ENCODE measurements around the gene MARK2. TPM values are rescaled to one million over a fixed set of nuclear protein-coding genes. Genes with fewer than 3 reads are reported as not detected.

Gene MARK2
- total RNA-seq, 2 experiments from 2014 or later: 31.5 to 33.5 TPM

DNA sequence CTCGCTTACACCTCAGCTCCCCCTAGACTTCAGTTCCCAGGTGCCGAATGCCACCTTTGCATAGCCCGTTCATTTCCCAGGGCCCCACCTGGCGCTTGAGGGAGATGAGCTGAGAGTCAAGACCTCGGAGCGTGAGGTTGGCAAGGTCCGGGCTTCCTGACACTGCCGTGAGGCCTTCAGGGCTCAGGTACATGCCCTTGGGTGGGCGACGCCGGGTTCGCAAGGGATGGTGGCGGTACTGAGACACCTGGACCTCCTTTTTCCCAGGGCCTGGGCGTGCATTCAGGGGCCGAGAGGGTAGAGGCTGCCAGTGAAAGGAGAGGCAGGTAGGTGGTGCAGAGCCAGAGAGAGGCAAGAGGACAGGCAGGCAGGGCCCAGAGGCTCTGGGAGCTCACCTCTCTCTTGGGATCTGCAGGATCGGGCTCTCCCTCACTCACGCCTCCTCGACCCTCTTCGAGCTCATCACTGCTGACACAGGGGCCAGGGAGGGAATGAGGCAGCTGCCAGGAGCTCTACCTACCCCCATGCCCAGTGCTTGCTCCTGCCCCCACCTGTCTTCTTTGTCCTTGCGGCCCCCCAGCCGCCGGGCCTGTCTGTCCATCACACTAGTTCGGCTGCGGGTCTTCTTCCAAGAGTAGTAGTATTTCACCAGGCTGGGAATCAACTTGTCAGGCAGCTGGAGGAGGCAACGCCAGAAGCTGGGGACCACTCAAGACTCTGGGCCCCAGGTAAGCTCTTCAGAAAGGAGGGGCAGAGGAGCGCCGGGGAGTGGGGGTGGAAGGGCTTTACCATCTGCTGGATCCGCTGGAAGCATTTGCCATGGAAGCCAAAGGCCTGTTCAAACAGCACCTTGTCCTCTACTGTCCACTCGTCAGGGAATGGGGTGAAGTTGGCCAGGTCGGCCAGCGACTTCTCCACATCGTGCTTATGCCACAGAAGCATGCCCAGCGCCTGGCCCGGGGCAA lies 75.2 kb downstream of the MARK2 start:
- ChIA-PET POLR2A (no interaction called here), CTCF (interaction anchor here (0.7 to 1.3 kb wide), 5 partner anchors 20 to 77 kb away, joined by 3 to 5 read pairs (median 3); no protein-coding TSS in a partner anchor)

DNA sequence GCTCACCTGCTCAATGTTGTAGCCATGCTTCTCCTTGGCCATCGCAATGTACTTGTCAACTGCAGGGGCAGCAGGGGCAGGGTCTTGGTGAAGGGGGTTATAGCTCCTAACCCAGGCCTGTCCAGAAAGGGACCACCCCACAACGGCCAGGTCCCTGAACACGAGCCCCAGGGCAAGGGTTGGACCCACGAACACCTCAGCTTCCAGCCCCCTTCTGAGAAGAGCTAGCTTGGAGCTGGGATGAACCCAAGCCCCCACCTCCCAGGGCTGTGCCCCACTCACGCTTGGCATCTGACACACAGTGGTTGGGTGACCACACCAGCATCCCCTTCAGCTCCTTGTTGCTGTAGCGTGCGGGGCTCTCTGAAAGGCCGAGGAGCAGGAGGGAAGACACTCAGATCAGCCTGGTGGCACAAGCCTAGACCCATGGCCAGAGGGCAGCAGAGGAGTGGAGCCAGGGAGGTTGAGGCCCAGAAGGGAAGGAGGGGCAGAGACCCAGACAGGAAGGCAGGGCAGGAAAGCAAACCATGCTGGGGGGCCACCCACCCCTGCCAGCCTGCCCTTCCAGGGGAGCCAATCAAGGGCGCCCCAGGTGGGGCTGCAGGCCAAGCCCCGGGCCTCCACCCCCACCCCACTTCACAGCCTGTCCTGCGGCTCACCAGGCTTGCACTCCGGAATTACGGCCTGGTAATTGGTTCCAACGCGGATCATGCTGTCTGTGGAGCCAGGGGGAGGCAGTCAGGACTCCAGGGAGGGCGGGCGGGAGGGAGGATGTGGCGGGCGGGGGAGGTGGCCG lies 76.2 kb downstream of the MARK2 start:
- ChIA-PET CTCF (interaction anchor here (1.0 to 1.3 kb wide), 4 partner anchors 19 to 77 kb away, joined by 3 to 5 read pairs (median 4); no protein-coding TSS in a partner anchor), POLR2A (no interaction called here)

DNA sequence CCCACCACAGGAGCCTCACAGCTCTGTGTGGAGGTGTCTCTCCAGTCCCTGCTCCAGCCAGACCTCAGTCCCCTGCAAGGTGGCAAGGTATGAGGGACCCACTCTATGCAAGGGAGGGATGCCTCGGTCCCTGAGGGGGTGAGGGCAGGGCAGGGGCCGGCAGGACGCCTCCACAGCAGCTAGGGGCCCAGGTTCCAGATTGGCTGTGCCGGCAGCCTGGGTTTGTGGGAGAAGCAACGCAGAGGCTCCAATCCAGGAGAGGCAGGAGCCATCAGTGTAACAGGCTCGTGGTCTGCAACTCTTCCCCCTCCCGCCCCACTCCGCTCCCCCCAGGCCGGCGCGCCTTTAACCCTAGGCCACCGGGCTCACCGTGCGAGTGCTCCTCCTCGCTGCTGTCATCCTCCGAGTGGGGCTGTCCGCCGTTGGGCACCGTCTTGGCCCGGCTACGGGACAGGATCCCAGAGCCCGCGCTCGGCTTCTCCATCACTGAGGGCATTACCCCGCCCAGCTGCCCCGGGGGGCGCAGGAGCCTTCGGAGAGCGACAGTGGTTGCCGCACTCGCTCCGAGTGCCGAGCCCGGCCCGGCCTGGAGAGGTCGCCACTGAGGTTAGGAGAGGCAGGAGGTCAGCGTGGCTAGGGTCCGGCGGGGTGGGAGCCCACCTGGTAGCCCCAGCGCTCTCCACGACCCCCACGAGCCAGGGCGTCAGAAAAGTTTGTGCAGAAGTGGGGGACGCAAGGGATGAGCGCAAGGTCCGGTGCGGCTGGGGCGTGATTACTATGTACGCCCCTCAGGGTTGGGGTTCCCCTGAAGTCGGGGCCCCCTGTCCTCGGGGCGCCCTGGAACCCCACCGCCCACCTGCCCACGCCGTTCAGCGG lies 77.3 kb downstream of the MARK2 start:
- ChIA-PET CTCF (interaction anchor here (1.3 to 2.4 kb wide), 3 partner anchors 13 to 79 kb away, joined by 3 to 9 read pairs (median 3); no protein-coding TSS in a partner anchor), POLR2A (no interaction called here)

DNA sequence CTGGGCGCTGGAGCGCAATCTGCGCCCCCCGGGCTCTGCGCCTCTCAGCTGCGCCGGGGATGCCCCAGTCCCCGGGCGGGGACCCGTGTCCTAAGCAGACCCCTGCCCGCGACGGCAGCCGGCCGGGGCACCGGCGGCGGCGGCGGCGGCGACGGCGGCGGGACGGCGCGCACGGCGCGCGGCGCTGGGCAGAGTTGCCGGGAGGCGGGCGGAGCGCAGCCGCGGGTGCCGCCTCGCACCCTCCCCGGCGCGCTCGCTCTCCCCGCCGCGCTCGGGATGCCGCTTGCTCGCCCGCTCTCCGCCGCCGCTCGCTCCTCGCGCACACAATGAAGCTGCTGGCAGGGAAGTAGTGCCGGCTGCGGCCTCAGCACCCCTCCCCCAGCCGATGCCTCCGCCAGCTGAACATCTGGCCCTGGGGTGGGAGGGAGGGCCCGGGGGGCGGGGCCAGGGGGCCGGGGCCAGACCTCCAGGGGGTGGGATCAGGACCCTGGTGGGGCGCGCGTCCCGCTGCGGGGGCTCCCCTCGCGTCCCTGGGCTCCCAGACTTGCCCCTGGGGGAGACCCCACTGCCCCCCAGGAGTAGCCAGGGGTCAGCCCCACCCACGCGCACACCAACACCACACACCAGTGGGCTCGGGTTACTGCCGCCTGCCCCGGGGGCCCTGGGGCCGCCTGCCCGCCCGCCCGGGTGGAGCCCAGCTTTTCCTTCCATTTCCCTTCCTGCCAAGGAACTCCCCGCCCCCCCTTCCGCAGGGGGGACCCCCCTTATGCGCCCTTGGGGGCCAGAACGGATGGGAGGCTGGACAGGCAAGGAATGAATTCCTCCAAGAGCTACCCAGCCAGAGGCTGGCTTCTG lies 78.2 kb downstream of the MARK2 start, which contains the start of gene RCOR2:
RCOR2 (minus strand) TSS at position 328 of the 855 bp plus-strand sequence. CDS start 708 bp downstream, outside the sequence.
- POLR2A ChIA-PET: interaction anchor here (0.5 kb wide), 1 partner anchor 324 kb away, joined by 3 read pairs; the partner anchor contains the start of gene FKBP2
- CTCF ChIA-PET: interaction anchor here (0.8 to 2.4 kb wide), 5 partner anchors 14 to 80 kb away, joined by 3 to 9 read pairs (median 3); no protein-coding TSS in a partner anchor

DNA sequence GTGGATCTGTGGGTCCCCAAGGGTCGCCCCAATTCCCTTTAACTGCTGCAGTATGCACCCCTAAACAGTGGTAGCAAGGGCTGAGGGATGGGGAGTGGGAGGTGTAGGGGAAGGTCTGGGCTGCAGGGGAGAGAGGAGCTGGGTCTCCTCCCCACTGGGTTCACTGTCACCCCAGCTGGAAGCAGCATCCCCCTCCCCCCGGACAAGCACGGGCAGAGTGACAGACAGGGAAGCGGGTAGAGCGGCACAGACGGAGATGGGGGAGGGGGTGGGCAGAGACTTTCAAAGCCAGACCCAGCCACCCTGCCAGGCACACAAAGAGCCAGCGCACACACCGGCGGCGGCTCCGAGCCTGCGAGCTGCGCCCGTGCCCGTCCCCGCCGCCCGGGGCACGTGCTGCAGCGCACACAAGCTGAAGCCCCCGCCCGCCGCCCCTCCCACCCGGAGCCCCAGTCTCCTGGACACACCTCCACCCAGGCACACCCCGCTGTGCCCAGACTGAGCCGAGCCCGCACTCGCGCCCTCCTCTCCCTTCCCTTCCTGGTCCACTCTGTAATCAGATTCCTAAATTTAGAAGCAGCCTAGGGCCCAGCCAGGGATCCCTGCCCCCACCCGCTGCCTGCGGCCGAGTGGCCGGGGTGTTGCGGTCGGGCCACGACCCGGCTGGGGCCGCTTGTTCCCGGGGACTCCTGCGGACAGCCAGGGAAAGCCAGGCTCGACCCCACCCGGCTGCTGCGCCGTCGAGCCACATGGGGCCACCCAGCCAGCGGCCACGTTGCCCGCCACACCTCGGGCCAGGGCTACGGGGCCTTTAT lies 79.0 kb downstream of the MARK2 start:
- CTCF ChIA-PET: interaction anchor here (1.0 to 2.4 kb wide), 5 partner anchors 15 to 81 kb away, joined by 3 to 9 read pairs (median 3); no protein-coding TSS in a partner anchor
- POLR2A ChIA-PET: interaction anchor here (0.5 kb wide), 1 partner anchor 323 kb away, joined by 3 read pairs; the partner anchor contains the start of gene FKBP2

DNA sequence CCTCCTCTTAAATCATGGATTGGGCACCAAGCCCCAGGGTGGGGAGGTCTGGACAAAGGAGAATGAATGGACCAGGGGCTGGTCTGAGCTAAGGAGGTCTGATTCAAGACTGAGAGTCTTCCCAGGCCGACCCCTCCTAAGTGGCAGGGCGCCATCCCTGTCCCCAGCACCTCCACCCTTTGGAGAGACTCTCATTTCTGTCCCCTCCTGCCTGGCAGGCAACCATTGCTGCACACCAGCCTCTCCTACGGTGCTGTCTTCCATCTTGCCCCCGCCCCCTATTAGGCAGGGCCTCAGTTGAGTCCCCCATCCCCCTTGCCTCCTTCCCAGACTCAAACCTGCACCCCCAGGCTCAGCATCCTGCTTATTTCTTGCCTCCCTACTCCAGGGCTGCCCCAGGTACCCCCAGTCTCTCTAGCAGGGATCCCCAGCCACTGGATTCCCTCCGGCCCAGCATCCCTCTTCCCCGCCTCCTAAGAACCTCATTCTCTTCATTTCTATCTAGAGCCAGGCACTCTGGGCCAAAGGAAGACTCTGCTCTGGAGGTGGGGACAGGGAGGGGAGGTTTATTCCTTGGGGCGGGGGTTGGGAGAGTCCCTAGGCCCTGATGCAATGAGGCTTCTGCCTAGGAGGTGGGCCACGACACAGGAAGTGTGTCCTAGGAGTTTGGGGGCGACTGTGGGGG lies 79.7 kb downstream of the MARK2 start:
- ChIA-PET CTCF (interaction anchor here (1.0 to 2.4 kb wide), 2 partner anchors 27 to 81 kb away, joined by 4 to 9 read pairs; no protein-coding TSS in a partner anchor), POLR2A (no interaction called here)

DNA sequence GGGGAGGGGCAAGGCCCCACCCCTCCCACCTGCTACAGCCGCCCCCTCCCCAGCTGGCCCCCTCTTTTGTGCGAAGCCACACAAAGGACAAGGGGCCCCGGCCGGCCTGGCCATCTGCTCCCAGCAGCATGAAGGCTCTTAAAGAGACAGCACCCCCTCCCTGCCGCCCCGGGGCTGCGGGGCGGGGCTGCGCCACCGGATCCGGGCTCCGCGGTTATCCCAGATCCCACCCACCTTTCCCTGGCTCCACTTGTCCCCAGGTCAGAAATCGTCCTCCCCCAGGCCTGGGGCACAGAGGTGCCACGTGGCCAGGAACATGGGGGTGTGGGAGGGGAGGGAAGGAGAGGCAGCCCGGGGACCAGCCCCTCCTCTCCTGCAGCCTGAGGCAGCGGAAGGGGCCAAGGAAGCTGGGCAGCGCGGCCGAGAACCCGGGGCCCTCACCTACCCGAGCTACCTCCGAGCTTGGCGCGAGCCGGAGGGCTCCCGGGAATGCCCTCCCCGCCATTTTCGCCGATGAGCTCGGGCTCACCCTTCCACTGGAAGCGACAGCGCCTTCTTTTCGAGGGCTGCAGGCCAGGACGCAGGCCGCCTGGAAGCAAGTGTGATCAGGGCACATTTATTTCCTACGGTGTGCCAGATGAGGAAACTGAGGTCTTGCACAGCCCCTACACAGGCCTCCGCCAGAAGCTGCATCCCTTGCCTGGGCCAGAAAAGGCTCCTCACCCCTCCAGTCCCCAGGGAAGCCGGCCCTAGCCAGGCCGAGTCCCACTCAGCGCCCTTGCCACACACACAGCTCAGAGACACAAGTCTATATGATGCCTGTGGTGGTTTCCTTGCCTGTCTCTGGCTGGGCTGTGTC lies 80.6 kb downstream of the MARK2 start:
- POLR2A ChIA-PET: interaction anchor here (0.7 kb wide), 1 partner anchor 19 kb away, joined by 3 read pairs; no protein-coding TSS in a partner anchor
- CTCF ChIA-PET: interaction anchor here (2.7 to 2.8 kb wide), 2 partner anchors 27 to 83 kb away, joined by 8 to 10 read pairs; no protein-coding TSS in a partner anchor

DNA sequence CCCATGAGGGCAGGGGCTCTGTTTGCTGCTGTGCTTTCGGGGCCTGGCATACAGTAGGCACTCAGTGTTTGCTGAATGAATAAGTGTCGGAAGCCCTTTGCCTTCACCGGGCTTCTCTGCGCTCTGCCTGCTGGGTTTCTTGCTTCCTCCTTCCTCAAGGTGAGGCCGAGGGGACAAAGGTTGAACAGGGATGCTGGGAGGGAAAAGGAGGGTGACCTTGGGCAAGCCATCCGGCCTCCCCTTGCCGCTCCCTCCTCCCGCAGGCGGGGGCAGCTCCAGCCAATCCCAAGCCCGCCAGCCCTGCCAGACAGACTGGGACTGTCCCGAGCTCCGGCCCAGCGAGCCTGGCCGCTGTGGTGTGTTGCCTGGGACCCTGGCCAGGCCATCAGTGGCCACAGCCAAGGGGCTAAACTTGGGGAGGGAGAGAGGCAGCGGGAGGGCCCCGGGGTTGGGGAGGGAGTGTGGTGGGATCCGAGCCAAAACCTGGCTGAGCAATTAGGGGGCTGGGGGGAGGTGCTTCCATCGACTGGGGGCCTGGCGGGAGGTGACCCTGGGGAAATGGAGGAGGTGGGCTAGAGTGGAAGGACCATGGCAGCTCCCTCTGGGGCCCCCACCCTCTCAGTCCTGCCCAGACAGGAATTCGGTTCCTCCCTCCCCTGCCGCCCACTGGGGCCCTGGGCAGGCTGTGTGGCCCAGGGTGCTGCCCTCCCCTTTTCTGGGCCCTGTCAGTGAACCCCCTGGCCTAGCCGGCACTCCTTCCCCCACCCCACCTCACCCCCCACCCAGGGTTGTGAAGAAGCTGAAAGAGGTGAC lies 81.4 kb downstream of the MARK2 start:
- POLR2A ChIA-PET: interaction anchor here (0.7 kb wide), 1 partner anchor 18 kb away, joined by 3 read pairs; no protein-coding TSS in a partner anchor

DNA sequence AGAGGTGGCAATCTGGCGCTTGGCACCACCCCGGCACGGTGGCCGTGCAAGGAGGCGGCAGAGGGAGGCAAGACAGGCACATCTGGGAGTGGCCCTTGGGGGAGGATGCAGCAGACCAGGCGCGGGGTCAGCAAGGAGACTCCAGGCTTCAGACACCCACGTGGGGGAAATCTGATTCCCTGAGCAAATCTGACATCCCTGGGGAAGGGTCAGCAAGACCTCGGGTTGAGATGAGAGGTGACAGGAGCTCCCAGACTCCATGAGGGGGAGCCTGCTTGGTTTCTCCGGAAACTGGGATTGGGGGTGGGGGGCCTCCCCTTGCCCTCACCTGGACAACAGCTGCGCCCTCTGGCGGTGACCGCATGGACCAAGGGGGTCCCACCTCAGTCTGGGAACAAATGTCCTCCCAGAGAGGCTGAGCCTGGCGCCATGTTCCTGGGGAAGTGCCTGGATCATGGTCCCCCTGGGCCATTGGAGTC lies 82.1 kb downstream of the MARK2 start:
- ChIA-PET POLR2A (no interaction called here), CTCF (interaction anchor here (0.6 to 2.8 kb wide), 7 partner anchors 9 to 110 kb away, joined by 3 to 10 read pairs (median 3); no protein-coding TSS in a partner anchor)

More for the DNA sequence above, 81.4 kb downstream of the MARK2 start:
- CTCF ChIA-PET: interaction anchor here (0.8 to 2.8 kb wide), 5 partner anchors 9 to 84 kb away, joined by 3 to 10 read pairs (median 3); no protein-coding TSS in a partner anchor

DNA sequence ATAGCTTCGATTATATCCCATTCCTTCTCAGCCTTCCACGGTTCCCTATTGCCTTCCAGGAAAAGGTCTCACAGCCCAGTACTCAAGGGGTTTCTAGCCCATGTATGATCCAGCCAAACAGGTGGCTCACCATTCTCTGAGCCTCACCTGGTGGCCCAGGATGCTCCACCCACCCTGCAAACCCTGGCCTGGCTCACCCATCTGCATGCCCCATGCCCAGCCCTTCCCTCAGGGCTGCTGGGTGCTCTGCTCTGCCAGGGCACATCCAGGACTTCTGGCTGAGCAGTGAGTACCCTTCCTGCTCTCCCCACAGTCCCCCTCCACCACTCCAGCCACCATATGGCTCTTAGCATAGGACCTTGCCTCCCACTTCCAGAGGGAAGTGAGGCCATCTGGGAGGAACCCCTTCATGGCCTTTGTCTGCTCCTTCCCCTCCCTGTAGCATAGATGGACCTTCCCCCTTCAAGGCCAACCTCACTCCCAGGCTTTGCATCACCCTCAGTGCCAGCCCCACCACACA lies 83.8 kb downstream of the MARK2 start:
- ChIA-PET CTCF (no interaction called here), POLR2A (no interaction called here)

DNA sequence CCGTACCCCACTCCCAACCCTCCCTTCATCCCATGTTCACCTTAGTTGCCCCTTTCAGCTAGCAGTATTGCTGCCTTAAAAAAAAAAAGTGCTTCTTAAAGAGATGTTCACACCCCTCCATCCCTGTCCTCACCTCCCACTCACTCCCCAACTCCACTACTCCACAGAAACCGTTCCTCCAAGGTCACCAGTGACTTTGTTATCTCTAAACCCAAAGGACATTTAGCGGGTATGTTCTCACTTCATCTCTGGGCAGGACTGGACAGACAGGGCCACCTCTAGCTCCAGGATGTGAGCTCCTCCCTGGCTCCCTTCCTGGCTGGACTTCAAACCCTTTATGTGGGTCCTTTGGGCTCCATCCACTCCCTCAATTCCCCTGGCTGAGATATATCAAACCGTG lies 84.4 kb downstream of the MARK2 start:
- ChIA-PET POLR2A (no interaction called here), CTCF (no interaction called here)

DNA sequence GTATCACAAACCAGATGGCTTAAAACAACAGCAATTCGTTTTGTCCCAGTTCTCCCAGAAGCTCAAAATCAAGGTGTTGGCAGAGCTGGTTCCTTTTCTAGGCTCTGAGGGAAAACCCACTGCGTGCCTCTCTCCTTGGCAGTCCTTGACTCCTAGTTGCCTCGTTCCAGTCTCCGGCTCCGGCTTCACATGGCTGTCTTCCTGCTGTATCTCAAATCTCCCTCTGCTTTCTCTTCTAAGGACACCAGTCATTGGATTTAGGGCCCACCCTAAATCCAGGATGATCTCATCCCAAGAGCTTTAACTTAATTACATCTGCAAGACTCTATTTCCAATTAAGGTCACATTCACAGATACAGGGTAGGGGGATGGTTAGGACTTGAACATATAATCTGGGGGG lies 90.7 kb downstream of the MARK2 start:
- CTCF ChIA-PET: interaction anchor here (0.7 to 0.8 kb wide), 2 partner anchors 8 to 80 kb away, joined by 3 read pairs; no protein-coding TSS in a partner anchor
- POLR2A ChIA-PET: no interaction called here

DNA sequence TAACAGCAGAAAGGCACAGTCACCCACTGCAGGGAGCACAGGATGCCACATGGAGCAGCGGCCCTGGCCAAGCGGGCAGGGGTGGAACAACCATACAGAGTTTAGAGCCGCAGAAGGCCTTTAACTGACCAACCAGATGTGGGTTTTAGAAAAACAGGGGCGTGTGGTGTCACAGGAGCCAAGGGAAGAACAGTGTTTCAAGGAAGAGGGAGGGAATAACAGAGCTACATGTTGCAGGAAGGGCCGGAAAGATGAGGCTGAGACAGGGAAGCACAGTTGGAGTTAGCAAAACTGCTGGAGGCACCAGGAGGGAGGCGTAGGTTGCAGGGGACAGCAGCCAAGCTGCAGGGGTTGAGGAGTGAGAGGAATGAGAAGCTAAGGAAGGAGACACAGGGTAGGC lies 92.1 kb downstream of the MARK2 start:
- CTCF ChIA-PET: interaction anchor here (0.5 kb wide), 1 partner anchor 208 kb away, joined by 3 read pairs; no protein-coding TSS in a partner anchor
- POLR2A ChIA-PET: no interaction called here

DNA sequence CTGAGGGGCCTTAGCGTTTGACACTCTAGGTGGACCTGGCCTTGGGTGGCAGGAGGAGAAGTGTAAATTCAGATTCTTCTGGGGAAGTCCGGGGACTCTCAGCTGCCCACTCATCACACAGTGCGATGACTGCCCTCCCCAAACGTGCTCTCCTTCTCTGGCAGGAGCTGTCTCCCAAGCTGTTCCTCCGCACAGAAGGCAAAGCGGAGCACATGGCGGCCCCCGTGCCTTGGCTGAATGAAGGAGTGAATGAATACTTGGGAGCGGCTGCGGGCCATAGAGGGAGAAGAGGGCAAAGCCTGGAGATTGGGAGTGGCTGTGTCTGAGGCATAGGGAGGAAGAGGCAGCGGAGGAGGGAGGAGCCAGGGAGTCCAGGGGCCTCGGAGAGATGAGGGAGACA lies 93.0 kb downstream of the MARK2 start:
- ChIA-PET CTCF (no interaction called here), POLR2A (no interaction called here)

Data from activated CD8-positive, alpha-beta memory T cell treated with anti-CD3 and anti-CD28 coated beads for 36 hours (primary cell).